Loucy (cell line): ENCODE results near the gene ADAMTS14.

Experiments
- H2AFZ ChIP-seq: fragments of 200-600 bp; sonication (generic); 2 replicates; pipeline ENCODE4 v1.6.0; 2016; ENCODE audit warnings: antibody characterized with exemption, mild to moderate bottlenecking, low read length, moderate library complexity
- H3F3A ChIP-seq: fragments of 200-600 bp; 2 replicates; pipeline ENCODE4 v1.6.0; 2016; ENCODE audit warnings: antibody characterized with exemption, low read depth, mild to moderate bottlenecking
- H3K27me3 ChIP-seq: fragments of 200-600 bp; sonication (generic); 2 replicates; pipeline ENCODE4 v1.6.1; 2014; ENCODE audit warnings: low read length, mild to moderate bottlenecking; ENCODE audit not compliant: insufficient read depth, poor library complexity, severe bottlenecking
- H3K36me3 ChIP-seq: fragments of 200-600 bp; sonication (generic); 2 replicates; pipeline ENCODE4 v1.6.1; 2016; ENCODE audit warnings: low read length; ENCODE audit not compliant: insufficient read depth
- H3K4me1 ChIP-seq: fragments of 200-600 bp; sonication (generic); 2 replicates; pipeline ENCODE4 v1.5.1; 2014; ENCODE audit warnings: low read length, mild to moderate bottlenecking; ENCODE audit not compliant: insufficient read depth, poor library complexity, severe bottlenecking
- H3K4me2 ChIP-seq: fragments of 200-600 bp; sonication (generic); 2 replicates; pipeline ENCODE4 v1.6.0; 2014; ENCODE audit warnings: antibody characterized with exemption, low read length, low read depth, mild to moderate bottlenecking; ENCODE audit not compliant: poor library complexity, severe bottlenecking
- H3K4me3 ChIP-seq: fragments of 200-600 bp; sonication (generic); 2 replicates; pipeline ENCODE4 v1.5.1; 2014; ENCODE audit warnings: low read length, mild to moderate bottlenecking, mixed read lengths; ENCODE audit not compliant: poor library complexity, severe bottlenecking
- H3K79me2 ChIP-seq: fragments of 200-600 bp; sonication (generic); 2 replicates; pipeline ENCODE4 v1.6.1; 2014; ENCODE audit warnings: low read length; ENCODE audit not compliant: insufficient read depth
- H3K9ac ChIP-seq: fragments of 200-600 bp; sonication (generic); 2 replicates; pipeline ENCODE4 v1.6.0; 2014; ENCODE audit warnings: mild to moderate bottlenecking, low read depth, low read length, moderate library complexity; ENCODE audit not compliant: poor library complexity, severe bottlenecking
- H3K9me2 ChIP-seq: fragments of 200-600 bp; sonication (generic); replicated peaks from 2 replicates; pipeline ENCODE4 v1.6.1; 2016; ENCODE audit warnings: low read depth, low read length, mixed read lengths
- H3K9me3 ChIP-seq: fragments of 200-600 bp; sonication (generic); 2 replicates; pipeline ENCODE4 v1.6.1; 2014; ENCODE audit warnings: mild to moderate bottlenecking, antibody characterized with exemption, low read length, low read depth; ENCODE audit not compliant: insufficient read depth
- H4K20me1 ChIP-seq: fragments of 200-600 bp; sonication (generic); 2 replicates; pipeline ENCODE4 v1.6.0; 2014; ENCODE audit warnings: antibody characterized with exemption, low read length, mild to moderate bottlenecking; ENCODE audit not compliant: insufficient read depth, poor library complexity, severe bottlenecking
- EZH2phosphoT487 ChIP-seq: fragments of 200-600 bp; IDR thresholded peaks from 2 replicates; pipeline ENCODE4 v1.6.1; 2018; ENCODE audit warnings: antibody characterized with exemption, mild to moderate bottlenecking, moderate library complexity, borderline replicate concordance
- TF ChIP-seq, protein P1 (sequence below): fragments of 200-600 bp; sonication (generic); conservative IDR thresholded peaks from 2 replicates; pipeline ENCODE4 v1.5.1; 2014; ENCODE audit warnings: mild to moderate bottlenecking, antibody characterized with exemption, low read length

The ADAMTS14 gene

DNA sequence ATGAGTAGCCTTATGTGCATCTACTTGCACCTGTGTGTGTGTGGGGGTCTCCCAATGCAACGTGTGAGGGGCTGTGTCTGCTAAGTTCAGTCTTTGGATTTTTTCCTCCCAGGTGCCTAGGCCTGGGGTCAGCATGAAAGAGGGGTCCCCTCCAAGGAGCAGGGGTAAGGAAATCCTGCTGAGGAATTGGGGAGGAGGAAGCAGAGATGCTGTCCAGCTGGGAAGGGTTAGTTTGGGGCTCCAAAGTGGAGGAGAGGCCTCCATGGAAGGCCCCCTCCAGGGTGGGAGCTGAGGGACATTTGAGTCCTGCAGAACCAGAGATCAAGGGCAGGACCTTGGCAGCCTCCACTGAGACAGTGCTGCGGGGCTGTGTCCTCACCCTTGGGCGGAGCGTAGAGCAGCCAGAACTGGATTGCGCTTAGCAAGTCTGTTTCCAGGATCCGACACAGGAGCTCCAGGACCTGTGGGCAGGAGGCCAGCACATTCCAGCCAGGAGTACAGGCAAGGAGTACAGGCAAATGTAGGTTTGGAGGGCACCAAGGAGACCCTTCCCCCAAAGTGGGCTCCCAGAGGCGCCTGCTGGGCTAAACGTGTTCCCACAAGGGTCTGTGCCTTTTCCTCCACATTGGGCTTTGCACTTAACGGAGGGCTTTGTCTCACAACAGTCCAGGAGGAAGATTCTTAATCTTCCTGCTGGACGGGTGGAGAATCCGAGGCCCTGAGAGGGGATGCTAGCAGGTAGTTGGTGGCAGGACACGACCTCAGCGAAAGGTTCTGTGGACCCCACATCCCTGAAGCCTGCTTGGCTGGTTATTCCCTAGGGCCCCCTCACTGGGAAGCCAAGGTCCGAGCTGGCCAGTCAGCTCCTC is 102.7 kb downstream of the ADAMTS14 start:
- Histone ChIP-seq H3K9ac (no peak overlapping the region), H3K9me3 (no peaks in the 10 kb centered on the region), H3F3A (no peaks in the 10 kb centered on the region), H3K27me3 (no peaks in the 10 kb centered on the region), H3K4me1 (no peaks in the 10 kb centered on the region), H3K9me2 (no peaks in the 10 kb centered on the region), H4K20me1 (no peaks in the 10 kb centered on the region), H3K36me3 (no peaks in the 10 kb centered on the region), H3K4me2 (no peak overlapping the region), H3K4me3 (no peak overlapping the region), H2AFZ (no peak overlapping the region), H3K79me2 (no peaks in the 10 kb centered on the region)
- TF ChIP-seq EZH2phosphoT487, result no peak

DNA sequence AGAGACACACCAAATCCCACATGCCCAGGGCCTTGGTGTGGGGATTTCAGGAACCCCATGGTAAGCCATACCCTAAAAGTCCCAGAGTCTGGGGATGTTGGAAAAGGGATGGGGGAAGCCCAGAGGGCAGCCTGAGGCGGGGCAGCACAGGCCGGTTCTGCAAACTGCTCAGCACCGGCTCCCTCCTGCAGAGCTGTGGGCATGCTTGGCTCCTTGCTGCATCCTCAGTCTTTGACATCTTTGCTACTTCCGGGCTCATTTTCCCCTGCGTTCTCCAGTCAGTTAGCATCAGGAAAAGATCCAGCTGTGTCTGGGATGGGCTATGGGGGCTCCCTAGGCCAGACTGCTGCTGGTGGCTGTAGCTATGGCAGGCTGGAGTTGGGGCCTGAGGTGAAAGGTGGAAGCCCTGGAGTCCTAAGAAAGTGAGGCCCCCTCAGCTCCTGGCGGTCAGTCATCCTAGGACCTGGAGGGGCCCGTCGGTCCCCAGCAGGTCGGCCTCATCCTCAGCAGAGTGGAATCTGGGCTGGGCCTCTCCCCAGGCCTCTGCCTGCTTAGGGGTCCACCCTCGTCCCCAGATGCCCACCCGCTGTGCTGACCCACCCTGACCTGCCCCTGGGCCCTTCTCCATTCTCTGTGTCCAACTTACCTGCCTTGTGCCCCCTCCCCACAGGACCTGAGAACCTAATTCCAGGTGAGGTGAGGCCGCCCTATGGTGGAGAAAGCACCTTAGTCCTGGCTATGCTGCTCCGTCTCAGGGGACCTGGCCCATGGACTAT is 103.6 kb downstream of the ADAMTS14 start:
- no peak overlapping the region for H3K9ac ChIP-seq
- no peaks in the 10 kb centered on the region for H3K9me2 ChIP-seq
- no peak for TF ChIP-seq EZH2phosphoT487
- TF ChIP-seq, protein P1, sequence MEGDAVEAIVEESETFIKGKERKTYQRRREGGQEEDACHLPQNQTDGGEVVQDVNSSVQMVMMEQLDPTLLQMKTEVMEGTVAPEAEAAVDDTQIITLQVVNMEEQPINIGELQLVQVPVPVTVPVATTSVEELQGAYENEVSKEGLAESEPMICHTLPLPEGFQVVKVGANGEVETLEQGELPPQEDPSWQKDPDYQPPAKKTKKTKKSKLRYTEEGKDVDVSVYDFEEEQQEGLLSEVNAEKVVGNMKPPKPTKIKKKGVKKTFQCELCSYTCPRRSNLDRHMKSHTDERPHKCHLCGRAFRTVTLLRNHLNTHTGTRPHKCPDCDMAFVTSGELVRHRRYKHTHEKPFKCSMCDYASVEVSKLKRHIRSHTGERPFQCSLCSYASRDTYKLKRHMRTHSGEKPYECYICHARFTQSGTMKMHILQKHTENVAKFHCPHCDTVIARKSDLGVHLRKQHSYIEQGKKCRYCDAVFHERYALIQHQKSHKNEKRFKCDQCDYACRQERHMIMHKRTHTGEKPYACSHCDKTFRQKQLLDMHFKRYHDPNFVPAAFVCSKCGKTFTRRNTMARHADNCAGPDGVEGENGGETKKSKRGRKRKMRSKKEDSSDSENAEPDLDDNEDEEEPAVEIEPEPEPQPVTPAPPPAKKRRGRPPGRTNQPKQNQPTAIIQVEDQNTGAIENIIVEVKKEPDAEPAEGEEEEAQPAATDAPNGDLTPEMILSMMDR, result no peak
- H3K36me3 ChIP-seq, result no peaks in the 10 kb centered on the region
- no peaks in the 10 kb centered on the region for H3F3A ChIP-seq
- no peaks in the 10 kb centered on the region for H3K27me3 ChIP-seq
- no peaks in the 10 kb centered on the region for H3K79me2 ChIP-seq
- no peaks in the 10 kb centered on the region for H3K9me3 ChIP-seq
- no peaks in the 10 kb centered on the region for H3K4me1 ChIP-seq
- H4K20me1 ChIP-seq, result no peaks in the 10 kb centered on the region
- H3K4me3 ChIP-seq, result no peak overlapping the region
- no peak overlapping the region for H2AFZ ChIP-seq
- H3K4me2 ChIP-seq, result no peak overlapping the region

DNA sequence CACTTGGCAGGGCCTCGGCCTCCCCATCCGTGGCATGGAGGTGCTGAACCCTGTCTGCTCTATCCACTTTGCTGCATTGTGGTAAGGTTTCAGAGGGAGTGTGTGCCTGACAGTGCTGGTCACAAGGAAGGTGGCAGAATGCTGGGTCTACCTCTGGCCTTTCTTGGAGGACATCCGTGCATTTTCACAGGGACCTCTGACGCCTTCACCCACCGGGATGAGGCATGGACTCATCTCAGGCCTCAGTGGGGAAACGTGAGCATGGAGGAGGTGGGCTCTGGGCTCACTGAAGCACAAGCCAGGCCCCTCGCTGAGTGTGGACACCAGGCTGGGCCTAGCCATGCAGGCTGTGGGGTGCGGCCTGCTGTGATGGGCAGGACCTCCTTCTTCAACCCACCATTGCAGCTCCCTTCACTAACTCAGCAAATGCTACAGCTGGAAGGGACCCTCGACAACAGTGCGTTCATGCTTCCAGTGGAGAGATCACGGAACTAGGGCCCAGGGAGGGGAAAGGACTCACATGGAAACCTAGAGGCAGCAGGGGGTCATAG is 104.2 kb downstream of the ADAMTS14 start:
- Histone ChIP-seq H3K4me1 (no peaks in the 10 kb centered on the region), H2AFZ (no peak overlapping the region), H3F3A (no peaks in the 10 kb centered on the region), H3K9ac (no peak overlapping the region), H3K4me2 (no peak overlapping the region), H3K79me2 (no peaks in the 10 kb centered on the region), H3K36me3 (no peaks in the 10 kb centered on the region), H4K20me1 (no peaks in the 10 kb centered on the region), H3K9me3 (no peaks in the 10 kb centered on the region), H3K4me3 (no peak overlapping the region), H3K27me3 (no peaks in the 10 kb centered on the region), H3K9me2 (no peaks in the 10 kb centered on the region)
- TF ChIP-seq, protein P1, result no peak
- no peak for TF ChIP-seq EZH2phosphoT487
